Measurements from ENCODE around the gene ATP8B4. TPM values are rescaled to one million over a fixed set of nuclear protein-coding genes. Genes with fewer than 3 reads are reported as not detected.

The ATP8B4 gene
- total and polyA plus RNA-seq, 2 experiments from 2014 or later, result 0.89 to 1.5 TPM

GRCh38 chr15:49865925-49866757, 252.9 kb downstream of the ATP8B4 start:
- no peak overlapping the region for H3K9ac ChIP-seq
- H2AFZ ChIP-seq, result no peak overlapping the region
- no peak overlapping the region for H3K27ac ChIP-seq
- DNase-seq, result peak; percentile 23
- peaks cover 43% of the 10 kb centered on the region for H3K4me1 ChIP-seq (ENCODE audit: insufficient read depth)
- no peaks in the 10 kb centered on the region for H3K9me2 ChIP-seq (ENCODE audit: insufficient read depth)
- peaks cover 46% of the 10 kb centered on the region for H3F3A ChIP-seq (ENCODE audit: insufficient read depth)
- in situ Hi-C loops (cut with MboI), result no loop called here
- H3K36me3 ChIP-seq (ENCODE audit: low read depth), result no peaks in the 10 kb centered on the region
- H3K79me2 ChIP-seq (ENCODE audit: insufficient read depth), result no peaks in the 10 kb centered on the region; the same call in 1 of the 2 replicates
- no peaks in the 10 kb centered on the region for H3K27me3 ChIP-seq (replicated peaks; ENCODE audit: insufficient read depth)
- no peak overlapping the region for H3K4me3 ChIP-seq
- TF ChIP-seq EZH2 (IDR thresholded peaks at IDR 0.05; ENCODE audit: insufficient read depth, poor library complexity, severe bottlenecking), result no peak
- no peak for TF ChIP-seq EZH2phosphoT487 (IDR thresholded peaks at IDR 0.05; ENCODE audit: insufficient read depth, low read depth)
- 94 to 95% methylated on average over 10 of the region's 10 CpGs for WGBS, 2 experiments (ENCODE audit: low coverage in 1 of 2, low lambda C conversion rate in 2 of 2, missing lambda C conversion rate in 2 of 2)
- H3K4me2 ChIP-seq (ENCODE audit: unreplicated experiment), result no peak overlapping the region
- no peaks in the 10 kb centered on the region for H3K9me3 ChIP-seq (ENCODE audit: low read depth)
- H4K20me1 ChIP-seq (ENCODE audit: insufficient read depth), result no peaks in the 10 kb centered on the region

- in situ Hi-C loops (cut with MboI), result no loop called here
- Histone ChIP-seq H3K9me3 (ENCODE audit: low read depth) (no peaks in the 10 kb centered on the region), H3K27me3 (replicated peaks; ENCODE audit: insufficient read depth) (no peaks in the 10 kb centered on the region), H3K79me2 (ENCODE audit: insufficient read depth) (peaks cover 2% of the 10 kb centered on the region; the same call in 1 of the 2 replicates), H3K36me3 (ENCODE audit: low read depth) (no peaks in the 10 kb centered on the region), H3K9me2 (ENCODE audit: insufficient read depth) (no peaks in the 10 kb centered on the region), H3F3A (ENCODE audit: insufficient read depth) (peaks cover 65% of the 10 kb centered on the region), H4K20me1 (ENCODE audit: insufficient read depth) (no peaks in the 10 kb centered on the region), H3K4me2 (ENCODE audit: unreplicated experiment) (peak overlapping the region; percentile 44), H2AFZ (no peak overlapping the region), H3K27ac (peak overlapping the region; percentile 90), H3K4me1 (ENCODE audit: insufficient read depth) (peaks cover 60% of the 10 kb centered on the region), H3K4me3 (no peak overlapping the region), H3K9ac (peak overlapping the region; percentile 35)
- TF ChIP-seq EZH2phosphoT487 (IDR thresholded peaks at IDR 0.05; ENCODE audit: insufficient read depth, low read depth) (no peak), EZH2 (IDR thresholded peaks at IDR 0.05; ENCODE audit: insufficient read depth, poor library complexity, severe bottlenecking) (no peak)
- 39 to 46% methylated on average over 2 of the region's 2 CpGs for WGBS, 2 experiments (ENCODE audit: low coverage in 1 of 2, low lambda C conversion rate in 2 of 2, missing lambda C conversion rate in 2 of 2)
- DNase-seq, result peak; percentile 21
Measured at GRCh38 chr15:49864251-49864650, 254.8 kb downstream of the ATP8B4 start.

DNA sequence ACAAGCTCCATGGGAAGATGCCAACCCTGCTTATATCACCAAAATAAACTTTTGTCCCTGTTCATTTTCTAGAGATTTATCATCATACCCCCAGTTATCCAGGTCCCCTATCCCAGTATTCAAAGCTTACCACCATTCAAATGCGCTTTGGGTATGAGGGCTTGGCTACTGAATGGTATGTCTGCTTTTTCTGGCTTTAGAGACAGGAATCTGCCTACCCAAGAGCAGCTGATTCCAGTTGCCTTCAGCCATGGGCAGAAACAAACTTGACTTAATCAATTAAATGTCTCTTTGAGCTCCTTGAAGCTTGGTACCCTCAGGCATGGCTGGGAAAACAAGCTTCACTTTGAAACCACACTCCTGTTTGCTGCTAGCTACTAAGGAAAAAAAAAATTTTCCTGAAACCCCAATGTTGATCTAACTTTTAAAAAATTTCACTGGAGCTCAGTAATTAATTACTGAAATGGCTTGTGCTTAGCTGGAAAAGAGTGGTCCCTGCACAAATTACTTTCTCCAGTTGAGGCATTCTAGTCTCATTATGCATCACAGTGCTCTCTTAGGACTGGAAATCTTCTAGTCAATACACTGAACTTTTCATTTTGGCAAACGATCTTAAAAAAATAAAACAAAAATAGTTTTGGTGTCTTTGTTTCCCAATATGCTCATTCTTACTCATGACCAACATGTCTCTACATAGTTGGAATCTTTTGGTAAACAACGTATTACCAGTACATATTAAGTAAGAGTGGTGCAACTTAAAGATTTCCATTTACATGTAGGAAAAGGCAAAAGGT, 255.4 kb downstream of the ATP8B4 start:
- H3K9ac ChIP-seq, result peak overlapping the region; percentile 66
- no peak for TF ChIP-seq EZH2phosphoT487 (IDR thresholded peaks at IDR 0.05; ENCODE audit: insufficient read depth, low read depth)
- no peak for TF ChIP-seq EZH2 (IDR thresholded peaks at IDR 0.05; ENCODE audit: insufficient read depth, poor library complexity, severe bottlenecking)
- H3K79me2 ChIP-seq (ENCODE audit: insufficient read depth), result peaks cover 9% of the 10 kb centered on the region; the same call in 1 of the 2 replicates
- no peaks in the 10 kb centered on the region for H3K9me2 ChIP-seq (ENCODE audit: insufficient read depth)
- no peaks in the 10 kb centered on the region for H3K36me3 ChIP-seq (ENCODE audit: low read depth)
- H3K9me3 ChIP-seq (ENCODE audit: low read depth), result no peaks in the 10 kb centered on the region
- H4K20me1 ChIP-seq (ENCODE audit: insufficient read depth), result no peaks in the 10 kb centered on the region
- 28 to 33% methylated on average over 3 of the region's 3 CpGs for whole genome bisulfite sequencing, 2 experiments (ENCODE audit: low coverage in 1 of 2, low lambda C conversion rate in 2 of 2, missing lambda C conversion rate in 2 of 2)
- H3K4me3 ChIP-seq, result peak overlapping the region; percentile 14; the same call in 1 of the 2 replicates
- peak; percentile 90 for DNase-seq
- no peaks in the 10 kb centered on the region for H3K27me3 ChIP-seq (replicated peaks; ENCODE audit: insufficient read depth)
- peak overlapping the region; percentile 90 for H3K27ac ChIP-seq
- peak overlapping the region; percentile 66 for H3K4me2 ChIP-seq (ENCODE audit: unreplicated experiment)
- in situ Hi-C loops (cut with MboI), result no loop called here
- peaks cover 71% of the 10 kb centered on the region for H3F3A ChIP-seq (ENCODE audit: insufficient read depth)
- H3K4me1 ChIP-seq (ENCODE audit: insufficient read depth), result peaks cover 64% of the 10 kb centered on the region
- 0 out of 2 replicates have a peak overlapping the region, but pooled peaks have one; percentile 4 for H2AFZ ChIP-seq

DNA sequence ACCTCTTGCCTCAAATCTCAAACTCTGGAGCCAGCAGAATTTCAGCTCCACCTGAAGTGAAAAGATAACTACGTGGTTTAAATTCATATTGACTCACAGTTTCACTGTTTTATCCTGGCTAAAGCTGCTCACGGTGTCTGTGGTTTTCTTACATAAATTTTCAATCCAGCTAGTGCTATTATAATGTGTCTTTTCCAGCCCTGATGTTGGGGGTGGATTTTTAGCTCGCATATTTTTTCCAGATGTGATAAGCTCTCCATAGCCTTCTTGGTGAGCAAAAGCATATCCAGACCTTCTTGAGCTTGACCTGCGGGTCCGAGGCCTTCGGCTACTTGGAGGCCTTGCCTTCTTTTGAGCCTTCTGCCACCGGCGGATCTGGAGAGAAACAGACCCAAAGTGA, 258.9 kb downstream of the ATP8B4 start:
- H3K9ac ChIP-seq, result peak overlapping the region; percentile 25; the same call in 1 of the 2 replicates
- in situ Hi-C loops (cut with MboI), result no loop called here
- H2AFZ ChIP-seq, result peak overlapping the region; percentile 58; the same call in 1 of the 2 replicates
- peak; percentile 75 for DNase-seq
- H4K20me1 ChIP-seq (ENCODE audit: insufficient read depth), result no peaks in the 10 kb centered on the region
- H3F3A ChIP-seq (ENCODE audit: insufficient read depth), result peaks cover 89% of the 10 kb centered on the region
- no peaks in the 10 kb centered on the region for H3K27me3 ChIP-seq (replicated peaks; ENCODE audit: insufficient read depth)
- peaks cover 88% of the 10 kb centered on the region for H3K4me1 ChIP-seq (ENCODE audit: insufficient read depth)
- 10 to 15% methylated on average over 8 of the region's 8 CpGs for WGBS, 2 experiments (ENCODE audit: low coverage in 1 of 2, low lambda C conversion rate in 2 of 2, missing lambda C conversion rate in 2 of 2)
- no peak overlapping the region for H3K4me3 ChIP-seq
- TF ChIP-seq EZH2phosphoT487 (IDR thresholded peaks at IDR 0.05; ENCODE audit: insufficient read depth, low read depth), result no peak
- no peak for TF ChIP-seq EZH2 (IDR thresholded peaks at IDR 0.05; ENCODE audit: insufficient read depth, poor library complexity, severe bottlenecking)
- H3K9me3 ChIP-seq (ENCODE audit: low read depth), result no peaks in the 10 kb centered on the region
- H3K9me2 ChIP-seq (ENCODE audit: insufficient read depth), result no peaks in the 10 kb centered on the region
- H3K4me2 ChIP-seq (ENCODE audit: unreplicated experiment), result peak overlapping the region; percentile 44
- peak overlapping the region; percentile 74 for H3K27ac ChIP-seq
- peaks cover 11% of the 10 kb centered on the region; the same call in 1 of the 2 replicates for H3K79me2 ChIP-seq (ENCODE audit: insufficient read depth)
- no peaks in the 10 kb centered on the region for H3K36me3 ChIP-seq (ENCODE audit: low read depth)

Measured in GM23248 (cell line).